Lower leg skin (tissue), 3 donors: ENCODE measurements around the gene C4BPB.

Source experiments
- POLR2A ChIP-seq, 2 donors: fragments of 450-650 bp; IDR thresholded peaks; one replicate each; pipeline ENCODE4 v1.6.1; 2016 to 2017; ENCODE audit warnings: antibody characterized with exemption in 2 of 2, mild to moderate bottlenecking in 1 of 2, moderate library complexity in 1 of 2
- TF ChIP-seq, protein P1 (sequence below), 3 donors: fragments of 450-650 bp; IDR thresholded peaks; one replicate each; pipeline ENCODE4 v1.5.1; 2016; ENCODE audit warnings: antibody characterized with exemption in 3 of 3, mild to moderate bottlenecking in 3 of 3, moderate library complexity in 2 of 3

DNA sequence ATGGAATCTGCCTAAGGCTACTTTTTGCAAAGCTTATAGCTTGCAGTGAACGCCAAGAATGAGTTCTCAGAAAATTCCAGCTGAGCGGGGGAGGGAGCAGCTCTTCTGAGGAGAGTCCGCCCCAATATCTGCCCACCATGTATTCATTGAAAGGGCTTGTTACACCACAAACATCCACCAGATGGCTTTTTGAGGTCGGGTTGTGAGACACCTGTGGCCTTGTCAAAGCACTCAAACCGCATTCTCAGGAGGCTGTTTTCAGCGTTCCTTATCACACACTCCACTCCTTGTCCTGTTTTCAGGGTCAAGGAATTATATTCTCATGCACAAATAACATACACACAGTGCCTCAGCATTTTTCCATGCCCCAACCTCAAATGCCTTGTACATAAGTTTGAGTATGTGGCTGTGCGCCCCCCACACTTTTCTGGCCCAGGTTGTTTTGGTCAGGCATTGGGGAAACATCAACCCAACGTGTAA, 3.9 kb upstream of the C4BPB start:
- TF ChIP-seq, protein P1, sequence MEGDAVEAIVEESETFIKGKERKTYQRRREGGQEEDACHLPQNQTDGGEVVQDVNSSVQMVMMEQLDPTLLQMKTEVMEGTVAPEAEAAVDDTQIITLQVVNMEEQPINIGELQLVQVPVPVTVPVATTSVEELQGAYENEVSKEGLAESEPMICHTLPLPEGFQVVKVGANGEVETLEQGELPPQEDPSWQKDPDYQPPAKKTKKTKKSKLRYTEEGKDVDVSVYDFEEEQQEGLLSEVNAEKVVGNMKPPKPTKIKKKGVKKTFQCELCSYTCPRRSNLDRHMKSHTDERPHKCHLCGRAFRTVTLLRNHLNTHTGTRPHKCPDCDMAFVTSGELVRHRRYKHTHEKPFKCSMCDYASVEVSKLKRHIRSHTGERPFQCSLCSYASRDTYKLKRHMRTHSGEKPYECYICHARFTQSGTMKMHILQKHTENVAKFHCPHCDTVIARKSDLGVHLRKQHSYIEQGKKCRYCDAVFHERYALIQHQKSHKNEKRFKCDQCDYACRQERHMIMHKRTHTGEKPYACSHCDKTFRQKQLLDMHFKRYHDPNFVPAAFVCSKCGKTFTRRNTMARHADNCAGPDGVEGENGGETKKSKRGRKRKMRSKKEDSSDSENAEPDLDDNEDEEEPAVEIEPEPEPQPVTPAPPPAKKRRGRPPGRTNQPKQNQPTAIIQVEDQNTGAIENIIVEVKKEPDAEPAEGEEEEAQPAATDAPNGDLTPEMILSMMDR (IDR thresholded peaks at IDR 0.05), result peak in 1 of 3 donors; percentile 67
- no peak for TF ChIP-seq POLR2A (IDR thresholded peaks at IDR 0.05)
